GM19043 (cell line): Measurements from ENCODE around the gene EIF4E2.

Experiments used
- ATAC-seq: cut with Tn5 transposase; IDR thresholded peaks from one replicate; pipeline ENCODE4 v1.9.1; 2021; ENCODE audit warnings: low read depth; ENCODE audit not compliant: unreplicated experiment

Gene EIF4E2

GRCh38 chr2:232550354-232551249 lies at the start of gene EIF4E2, which contains the start of gene TIGD1:
Gene EIF4E2 (plus strand): TSS chr2:232550689. CDS start chr2:232550725, 36 bp downstream.
Gene TIGD1 (minus strand): TSS chr2:232550557. CDS start chr2:232549882, 675 bp downstream.
- ATAC-seq, result peak; percentile 91

DNA sequence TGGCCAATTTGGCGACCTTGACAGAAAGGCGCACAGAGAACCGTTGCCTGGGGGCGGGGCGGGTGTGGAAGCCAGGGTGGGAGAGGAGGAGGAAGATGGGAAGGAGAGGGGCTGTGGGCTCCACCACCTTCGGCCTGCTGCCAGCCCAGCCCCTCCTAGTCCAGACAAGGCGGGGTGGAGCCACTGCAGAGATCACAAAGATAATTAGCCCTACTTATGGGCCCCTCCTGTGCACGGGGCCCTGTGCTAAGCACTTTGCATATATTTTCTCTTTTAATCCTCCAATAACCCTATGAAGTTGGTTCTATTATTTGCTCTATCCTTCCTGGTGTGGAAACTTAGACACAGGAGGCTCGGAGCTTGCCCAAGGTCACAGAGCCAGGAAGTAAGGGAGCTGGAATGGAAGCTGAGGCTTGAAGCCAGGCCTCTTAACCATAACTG lies 49.1 kb upstream of the EIF4E2 start:
- no peak for ATAC-seq

- no peak for ATAC-seq
Observed at GRCh38 chr2:232501794-232502390, 48.6 kb upstream of the EIF4E2 start.

DNA sequence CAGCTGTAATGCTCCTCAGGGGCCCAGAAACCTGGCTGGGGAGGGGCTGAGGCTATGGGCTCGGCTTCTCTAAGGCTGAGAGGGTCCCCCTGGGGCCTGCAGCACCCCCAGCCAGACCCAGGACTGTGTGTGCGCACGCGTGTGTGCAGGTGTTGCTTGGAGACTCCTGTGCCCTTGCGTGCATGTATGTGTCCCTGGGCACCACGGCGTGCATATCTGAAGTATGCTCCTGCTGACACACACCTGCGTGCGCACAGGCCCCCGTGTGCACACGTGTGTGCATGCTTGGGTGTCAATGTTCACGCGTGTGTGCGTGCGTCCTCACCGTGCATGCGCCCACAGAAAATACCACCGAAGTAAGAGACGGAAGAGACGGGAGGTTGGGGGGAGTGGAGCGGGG lies 48.0 kb upstream of the EIF4E2 start:
- ATAC-seq, result no peak

- ATAC-seq, result no peak
Observed at GRCh38 chr2:232502911-232503808, 47.3 kb upstream of the EIF4E2 start.

GRCh38 chr2:232503809-232504323 lies 46.6 kb upstream of the EIF4E2 start:
- no peak for ATAC-seq

DNA sequence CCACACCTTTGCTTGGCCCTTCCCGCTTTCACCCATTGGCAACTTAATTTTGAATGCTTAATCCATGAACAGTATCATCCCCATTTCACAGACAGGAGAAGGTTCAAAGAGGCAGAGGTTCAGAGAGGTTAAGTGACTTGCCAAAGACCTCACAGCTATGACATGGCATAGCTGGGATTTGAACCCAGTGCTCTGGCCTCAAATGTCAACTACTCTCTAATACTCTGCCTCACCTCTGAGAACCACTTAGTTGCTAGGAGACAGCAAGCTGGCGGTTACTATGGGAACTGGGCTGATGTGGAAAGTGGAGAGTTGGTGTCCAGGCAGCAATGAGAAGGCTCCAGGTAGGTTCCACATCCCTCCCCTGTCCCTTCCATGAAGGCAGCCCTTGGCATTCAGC lies 46.1 kb upstream of the EIF4E2 start:
- no peak for ATAC-seq

- no peak for ATAC-seq
Observed at GRCh38 chr2:232505856-232506255, 44.6 kb upstream of the EIF4E2 start.

GRCh38 chr2:232506709-232507108 lies 43.8 kb upstream of the EIF4E2 start:
- no peak for ATAC-seq

GRCh38 chr2:232508251-232508650 lies 42.2 kb upstream of the EIF4E2 start:
- ATAC-seq, result no peak

DNA sequence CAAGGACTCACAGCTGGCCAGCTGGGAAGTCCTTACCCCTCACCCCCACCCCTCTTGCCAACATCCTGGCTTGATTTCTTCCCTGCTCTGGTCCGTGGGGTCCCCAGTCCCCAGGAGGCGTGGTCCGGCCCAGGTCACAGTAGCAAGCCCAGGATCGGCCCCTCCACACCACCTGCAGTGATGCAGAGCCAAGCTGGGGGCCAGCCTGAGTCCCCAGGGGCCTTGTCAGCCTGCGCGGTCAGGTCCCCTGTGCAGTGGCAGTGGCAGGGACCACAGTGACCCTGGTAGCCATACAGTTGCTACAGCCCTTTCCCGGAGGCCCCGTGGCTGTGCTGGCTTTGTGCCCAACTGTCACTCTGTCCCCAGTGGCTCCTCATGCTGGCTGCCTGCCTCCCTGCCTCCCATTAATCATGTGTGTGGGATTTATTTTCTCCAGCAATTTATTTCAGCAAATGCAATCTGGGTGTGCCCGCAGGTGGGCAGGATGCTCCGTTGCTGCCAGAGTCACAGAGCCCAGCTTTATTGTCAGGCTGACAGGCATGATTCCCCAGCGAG lies 39.1 kb upstream of the EIF4E2 start:
- no peak for ATAC-seq

DNA sequence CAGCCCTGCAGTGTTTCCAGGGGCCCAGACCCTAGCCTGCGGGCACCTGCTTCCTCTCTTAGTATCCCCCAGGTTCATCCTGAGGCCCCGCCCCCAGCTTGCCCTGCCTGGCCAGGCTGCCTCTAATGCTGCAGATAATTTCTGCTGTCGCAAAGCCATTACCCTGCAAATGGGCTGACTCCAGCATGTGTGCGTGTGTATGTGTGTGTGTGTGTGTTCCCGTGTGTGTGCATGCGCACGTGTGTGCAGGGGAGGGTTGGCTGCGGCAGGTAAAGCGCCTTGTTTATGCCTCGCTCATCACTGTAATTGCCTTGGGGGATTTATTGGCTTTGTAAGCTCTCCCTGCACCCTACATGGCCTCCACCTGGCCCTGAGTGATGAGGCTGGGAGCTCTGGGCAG lies 37.9 kb upstream of the EIF4E2 start:
- no peak for ATAC-seq

DNA sequence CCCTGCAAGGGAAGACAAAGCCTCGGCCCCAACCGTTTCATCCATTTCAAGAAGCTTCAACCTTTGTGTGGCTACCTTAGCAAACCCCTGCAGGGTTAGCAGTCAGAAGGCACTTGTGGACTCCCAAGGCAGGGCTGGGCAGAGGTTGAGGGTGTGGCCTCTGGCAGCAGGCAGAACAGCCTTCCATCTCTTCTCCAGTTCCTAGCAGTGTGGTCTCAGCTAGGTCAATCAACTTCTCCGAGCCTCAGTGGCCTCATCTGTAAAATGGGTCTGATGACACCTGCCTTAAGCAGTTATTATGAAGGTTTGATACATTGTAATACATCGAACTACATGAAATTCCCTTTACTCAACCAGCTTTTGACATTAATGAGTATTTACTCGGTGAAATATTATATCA lies 37.1 kb upstream of the EIF4E2 start:
- ATAC-seq, result no peak

- no peak for ATAC-seq
Observed at GRCh38 chr2:232515639-232516038, 34.9 kb upstream of the EIF4E2 start.

GRCh38 chr2:232516551-232516950 lies 33.9 kb upstream of the EIF4E2 start:
- ATAC-seq, result no peak

GRCh38 chr2:232518844-232519243 lies 31.6 kb upstream of the EIF4E2 start:
- ATAC-seq, result no peak

DNA sequence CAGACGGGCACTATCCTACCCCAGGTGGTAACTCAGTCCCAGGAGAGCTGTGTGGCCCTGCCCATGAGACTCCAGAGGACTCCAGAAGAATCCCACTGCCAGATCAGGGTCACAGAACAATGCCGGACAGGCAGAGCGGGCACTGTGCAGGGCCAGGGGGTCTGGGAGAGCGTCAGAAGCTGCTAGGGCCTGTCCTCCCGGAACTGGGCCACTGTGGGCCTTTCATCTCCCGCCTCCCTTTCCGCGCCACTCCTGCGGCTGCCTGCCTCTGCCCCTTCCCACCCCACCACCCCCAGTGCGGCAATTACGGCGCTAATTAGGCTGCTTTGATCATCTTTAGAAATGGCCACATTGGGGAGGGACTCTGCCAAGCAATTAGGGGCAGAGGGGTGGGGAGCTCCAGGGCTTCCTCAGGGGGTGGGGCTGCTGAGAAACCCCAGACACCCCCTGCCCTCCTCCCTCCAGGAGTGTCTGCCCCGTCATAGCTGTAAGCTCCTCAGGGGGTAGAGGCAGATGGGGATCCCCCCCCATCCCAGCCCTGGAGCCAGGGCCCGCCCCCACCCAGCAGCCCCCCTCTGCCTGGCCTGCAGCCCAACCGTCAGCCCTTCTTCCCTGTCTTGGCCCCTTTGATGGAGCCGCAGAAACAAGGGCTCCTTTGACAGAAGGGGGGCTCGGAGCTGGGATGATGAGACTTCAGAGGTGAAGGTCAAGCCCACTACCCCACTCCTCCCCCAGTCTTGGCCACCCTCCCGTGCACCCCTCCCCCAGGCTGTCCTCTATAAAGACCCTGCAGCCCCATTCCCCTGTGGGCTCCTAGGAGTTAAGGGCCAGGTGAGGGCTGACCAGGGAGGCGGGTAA lies 30.7 kb upstream of the EIF4E2 start, which contains the start of gene PRSS56:
Gene PRSS56 (plus strand): TSS at position 808 of the 858 bp plus-strand sequence. CDS start 211 bp downstream, outside the sequence.
- ATAC-seq, result no peak

DNA sequence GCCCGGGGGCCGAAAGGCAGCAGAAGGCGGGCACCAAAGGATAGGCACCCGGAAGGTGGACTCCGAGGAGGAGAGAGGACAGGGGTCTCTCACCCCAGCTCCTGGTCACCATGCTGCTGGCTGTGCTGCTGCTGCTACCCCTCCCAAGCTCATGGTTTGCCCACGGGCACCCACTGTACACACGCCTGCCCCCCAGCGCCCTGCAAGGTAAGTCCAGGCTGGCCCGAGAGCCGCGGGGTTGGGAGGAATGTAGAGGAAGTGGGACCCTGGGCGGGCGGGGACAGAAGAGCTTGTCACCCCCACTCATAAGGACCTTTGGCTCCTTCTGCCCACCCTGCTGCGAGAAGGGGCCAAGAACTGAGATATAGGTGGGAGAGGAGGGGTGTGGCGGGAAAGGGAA lies 30.0 kb upstream of the EIF4E2 start:
- no peak for ATAC-seq

DNA sequence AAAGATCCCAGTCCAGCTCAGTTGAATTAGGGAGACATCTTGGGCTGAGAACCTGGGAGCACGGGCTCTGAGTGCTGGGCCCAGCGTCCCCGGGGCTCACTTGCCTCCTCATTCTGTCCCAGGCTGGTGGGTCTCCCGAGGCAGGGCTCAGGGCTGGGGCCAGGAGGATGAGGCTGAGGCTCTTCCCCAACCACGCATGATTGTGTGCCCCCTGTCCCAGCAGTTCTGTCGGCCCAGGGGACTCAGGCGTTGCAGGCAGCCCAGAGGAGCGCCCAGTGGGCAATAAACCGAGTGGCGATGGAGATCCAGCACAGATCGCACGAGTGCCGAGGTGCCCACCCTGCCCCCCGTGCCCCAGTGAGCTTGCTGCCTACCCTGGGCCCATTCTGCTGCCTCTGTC lies 29.4 kb upstream of the EIF4E2 start:
- no peak for ATAC-seq
